ENCODE results near the gene MMAA. TPM values are rescaled to one million over a fixed set of nuclear protein-coding genes. Genes with fewer than 3 reads are reported as not detected.

MMAA gene
- total RNA-seq, 2 donors from 2014 or later = 3.0 to 3.8 TPM

DNA sequence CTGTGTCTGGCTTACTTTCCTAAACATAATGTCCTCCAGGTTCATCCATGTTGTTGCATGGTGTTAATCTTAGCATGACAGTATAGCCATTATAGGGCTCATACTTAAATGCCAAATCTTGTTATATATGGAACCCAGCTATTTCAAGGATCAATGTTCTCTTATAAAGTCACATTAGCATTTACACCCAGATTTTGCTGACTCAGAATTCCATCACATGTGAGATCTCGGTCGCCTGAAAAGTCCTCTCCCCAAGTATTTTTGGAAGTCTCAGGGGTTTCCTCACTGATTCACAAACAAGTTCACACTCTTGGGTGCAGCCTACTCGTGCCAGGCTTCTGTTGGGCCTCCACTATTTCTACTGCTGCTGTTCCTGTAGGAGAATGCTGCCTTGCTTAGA lies 40.9 kb downstream of the MMAA start:
- Histone ChIP-seq H3K36me3 (no peaks in the 10 kb centered on the region), H3K9me3 (no peaks in the 10 kb centered on the region), H3K27me3 (replicated peaks; ENCODE audit: insufficient read depth) (no peaks in the 10 kb centered on the region), H3K4me1 (ENCODE audit: control insufficient read depth in 1 of 2, low read depth in 2 of 2) (peaks cover 0 to 15% of the 10 kb centered on the region in 2 donors), H3K4me3 (no peak overlapping the region), H3K27ac (no peak overlapping the region)
- no peak for ATAC-seq (ENCODE audit: insufficient number of reproducible peaks, low FRiP score, low read depth)
- no peak for DNase-seq (ENCODE audit: low spot score)
- TF ChIP-seq, protein P1, sequence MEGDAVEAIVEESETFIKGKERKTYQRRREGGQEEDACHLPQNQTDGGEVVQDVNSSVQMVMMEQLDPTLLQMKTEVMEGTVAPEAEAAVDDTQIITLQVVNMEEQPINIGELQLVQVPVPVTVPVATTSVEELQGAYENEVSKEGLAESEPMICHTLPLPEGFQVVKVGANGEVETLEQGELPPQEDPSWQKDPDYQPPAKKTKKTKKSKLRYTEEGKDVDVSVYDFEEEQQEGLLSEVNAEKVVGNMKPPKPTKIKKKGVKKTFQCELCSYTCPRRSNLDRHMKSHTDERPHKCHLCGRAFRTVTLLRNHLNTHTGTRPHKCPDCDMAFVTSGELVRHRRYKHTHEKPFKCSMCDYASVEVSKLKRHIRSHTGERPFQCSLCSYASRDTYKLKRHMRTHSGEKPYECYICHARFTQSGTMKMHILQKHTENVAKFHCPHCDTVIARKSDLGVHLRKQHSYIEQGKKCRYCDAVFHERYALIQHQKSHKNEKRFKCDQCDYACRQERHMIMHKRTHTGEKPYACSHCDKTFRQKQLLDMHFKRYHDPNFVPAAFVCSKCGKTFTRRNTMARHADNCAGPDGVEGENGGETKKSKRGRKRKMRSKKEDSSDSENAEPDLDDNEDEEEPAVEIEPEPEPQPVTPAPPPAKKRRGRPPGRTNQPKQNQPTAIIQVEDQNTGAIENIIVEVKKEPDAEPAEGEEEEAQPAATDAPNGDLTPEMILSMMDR (IDR thresholded peaks at IDR 0.05) = no peak

DNA sequence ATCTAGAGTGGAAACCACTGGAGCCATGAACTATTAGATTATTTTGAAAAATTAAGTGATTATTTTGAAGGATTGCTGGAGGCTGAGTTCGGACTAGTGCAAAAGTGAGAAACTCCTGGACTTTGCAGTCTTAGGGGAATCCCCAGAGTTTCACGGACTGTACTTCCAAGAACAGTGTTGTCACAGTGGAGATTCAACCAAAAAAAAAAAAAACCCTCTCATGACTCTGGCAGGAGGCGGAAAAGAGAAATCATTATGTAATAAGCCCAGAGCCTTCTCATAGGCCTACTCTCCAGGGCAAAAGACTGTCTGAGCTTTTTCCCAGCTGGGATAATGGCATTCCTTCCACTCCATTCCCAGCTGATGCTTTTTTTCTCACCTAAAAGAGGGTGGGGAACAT lies 44.0 kb downstream of the MMAA start:
- DNase-seq (ENCODE audit: low spot score) = no peak
- Histone ChIP-seq H3K4me1 (ENCODE audit: control insufficient read depth in 1 of 2, low read depth in 2 of 2) (peaks cover 0 to 15% of the 10 kb centered on the region in 2 donors), H3K36me3 (no peaks in the 10 kb centered on the region), H3K27ac (no peak overlapping the region), H3K4me3 (no peak overlapping the region), H3K27me3 (replicated peaks; ENCODE audit: insufficient read depth) (no peaks in the 10 kb centered on the region), H3K9me3 (no peaks in the 10 kb centered on the region)
- TF ChIP-seq, protein P1 (IDR thresholded peaks at IDR 0.05) = no peak
- no peak for ATAC-seq (ENCODE audit: insufficient number of reproducible peaks, low FRiP score, low read depth)

DNA sequence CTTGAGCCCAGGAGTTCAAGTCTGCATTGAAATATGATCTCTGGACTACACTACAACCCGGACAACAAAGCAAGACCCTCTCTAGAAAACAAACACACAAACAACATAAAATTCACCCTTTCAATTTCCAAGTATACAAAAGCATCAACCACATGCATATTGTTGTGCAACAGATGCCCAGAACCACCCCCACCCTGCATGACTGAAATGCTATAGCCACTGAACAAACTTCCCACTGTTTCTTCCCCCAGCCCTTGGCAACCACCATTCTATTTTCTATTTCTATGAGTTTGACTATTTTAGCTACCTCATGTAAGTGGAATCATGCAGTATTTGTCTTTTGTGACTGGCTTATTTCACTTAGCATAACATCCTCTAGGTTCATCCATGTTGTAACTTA lies 46.6 kb downstream of the MMAA start:
- TF ChIP-seq, protein P1 (IDR thresholded peaks at IDR 0.05) = no peak
- Histone ChIP-seq H3K4me3 (no peak overlapping the region), H3K27ac (no peak overlapping the region), H3K27me3 (replicated peaks; ENCODE audit: insufficient read depth) (no peaks in the 10 kb centered on the region), H3K9me3 (no peaks in the 10 kb centered on the region), H3K36me3 (no peaks in the 10 kb centered on the region), H3K4me1 (ENCODE audit: control insufficient read depth in 1 of 2, low read depth in 2 of 2) (peaks cover 0 to 15% of the 10 kb centered on the region in 2 donors)
- DNase-seq (ENCODE audit: low spot score) (no peak), ATAC-seq (ENCODE audit: insufficient number of reproducible peaks, low FRiP score, low read depth) (no peak)

DNA sequence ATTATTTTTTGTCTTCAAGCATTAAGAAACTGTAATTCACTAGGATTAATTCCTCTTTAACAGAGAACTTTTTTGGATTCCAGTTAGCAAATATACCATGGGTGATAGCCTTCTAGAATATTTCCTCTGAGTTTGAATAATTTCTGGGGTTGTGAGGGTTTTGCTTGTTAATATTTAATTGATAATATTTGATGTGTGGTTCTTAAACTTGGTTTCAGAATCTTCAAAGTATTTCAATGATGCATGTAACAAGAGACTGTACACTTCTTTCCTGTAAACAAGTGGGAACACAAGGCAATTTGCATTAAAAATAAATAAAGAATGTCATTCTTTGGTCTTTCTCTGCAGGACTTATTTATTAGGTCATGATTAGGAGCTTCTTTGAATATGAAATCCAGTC lies 51.2 kb downstream of the MMAA start:
- Histone ChIP-seq H3K9me3 (no peaks in the 10 kb centered on the region), H3K36me3 (no peaks in the 10 kb centered on the region), H3K27ac (no peak overlapping the region), H3K27me3 (replicated peaks; ENCODE audit: insufficient read depth) (no peaks in the 10 kb centered on the region), H3K4me3 (no peak overlapping the region), H3K4me1 (ENCODE audit: control insufficient read depth in 1 of 2, low read depth in 2 of 2) (no peaks in the 10 kb centered on the region)
- TF ChIP-seq, protein P1 (IDR thresholded peaks at IDR 0.05) = no peak
- DNase-seq (ENCODE audit: low spot score) (no peak), ATAC-seq (ENCODE audit: insufficient number of reproducible peaks, low FRiP score, low read depth) (no peak)

DNA sequence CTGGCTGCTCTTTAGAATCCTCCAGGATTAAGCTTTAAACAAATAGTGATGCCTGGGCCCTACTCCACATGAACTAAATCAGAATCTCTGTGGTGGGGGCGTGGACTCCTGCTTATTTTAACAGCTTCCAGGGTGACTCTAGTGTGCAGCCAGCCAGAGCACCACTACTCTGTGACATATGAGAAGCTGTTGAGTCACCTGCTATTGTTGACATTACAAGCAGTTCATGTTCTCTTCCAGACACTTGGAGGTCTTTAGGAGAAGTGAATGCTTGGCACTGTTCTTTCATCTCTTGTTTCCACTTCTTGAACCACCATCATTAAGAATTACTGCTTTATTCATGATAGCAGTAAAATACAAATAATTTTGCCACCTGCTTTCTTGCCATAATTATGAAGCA lies 60.3 kb downstream of the MMAA start:
- Histone ChIP-seq H3K36me3 (no peaks in the 10 kb centered on the region), H3K27me3 (replicated peaks; ENCODE audit: insufficient read depth) (no peaks in the 10 kb centered on the region), H3K4me3 (no peak overlapping the region), H3K4me1 (ENCODE audit: control insufficient read depth in 1 of 2, low read depth in 2 of 2) (peaks cover 9 to 19% of the 10 kb centered on the region in 2 donors), H3K27ac (peak overlapping the region; percentile 17 to 38), H3K9me3 (peaks cover 3% of the 10 kb centered on the region)
- DNase-seq (ENCODE audit: low spot score) (peak; percentile 60), ATAC-seq (ENCODE audit: insufficient number of reproducible peaks, low FRiP score, low read depth) (peak; percentile 89)
- TF ChIP-seq, protein P1 (IDR thresholded peaks at IDR 0.05) = no peak

All from thoracic aorta (tissue), 2 donors.